Stimulated activated naive CD8-positive, alpha-beta T cell treated with anti-CD3 and anti-CD28 coated beads, Interleukin-15, amount 100 ng/mL, for 72 hours (primary cell): Measurements from ENCODE around the gene SYTL3.

ENCODE experiments used
- ATAC-seq: fragments of 150-1000 bp; cut with Tn5 transposase; 2 replicates; pipeline ENCODE4 v1.10.0; 2021; ENCODE audit warnings: mild to moderate bottlenecking, moderate library complexity
- DNase-seq, 2 donors: peaks; one replicate each; pipeline ENCODE4 v3.0.0; 2021 to 2022
- H3K27ac Mint-ChIP-seq, 2 donors: one replicate each; pipeline ENCODE4 v1.8.0; 2022; ENCODE audit warnings: mild to moderate bottlenecking in 2 of 2, mixed read lengths in 2 of 2, moderate library complexity in 2 of 2
- H3K27me3 Mint-ChIP-seq: one replicate; pipeline ENCODE4 v1.8.0; 2022; ENCODE audit warnings: mixed read lengths
- H3K4me1 Mint-ChIP-seq: one replicate; pipeline ENCODE4 v1.8.0; 2022; ENCODE audit warnings: mild to moderate bottlenecking, mixed read lengths
- H3K4me3 Mint-ChIP-seq, 2 donors: one replicate each; pipeline ENCODE4 v1.8.0; 2022; ENCODE audit warnings: mild to moderate bottlenecking in 2 of 2, mixed read lengths in 2 of 2, moderate library complexity in 1 of 2
- H3K9me3 Mint-ChIP-seq, 2 donors: one replicate each; pipeline ENCODE4 v1.8.0; 2022; ENCODE audit warnings: mixed read lengths in 2 of 2

SYTL3 gene

DNA sequence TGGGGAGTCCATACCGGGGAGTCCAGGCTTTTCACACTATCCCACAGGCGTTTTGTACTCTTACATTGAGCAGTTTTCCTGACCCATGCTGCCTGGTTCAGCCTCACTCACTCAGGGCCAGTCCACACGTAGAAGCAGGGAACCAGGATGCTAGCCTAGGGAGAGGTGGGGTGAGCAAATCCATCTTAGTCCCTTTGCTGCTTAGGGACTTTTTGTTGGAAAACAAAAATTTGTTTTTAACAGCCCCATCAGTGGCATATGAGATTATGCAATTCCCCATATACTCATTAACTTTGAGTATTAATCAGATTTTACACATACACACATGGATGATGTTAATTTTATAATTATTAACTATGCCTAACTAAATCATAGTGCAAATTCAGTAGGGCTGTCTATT, 85.2 kb downstream of the SYTL3 start:
- Mint-ChIP-seq H3K27me3 (no peaks in the 10 kb centered on the region), H3K4me3 (no peak overlapping the region), H3K27ac (peak overlapping the region in 1 of 2 donors; percentile 9), H3K9me3 (peaks cover 10 to 36% of the 10 kb centered on the region in 2 donors), H3K4me1 (no peaks in the 10 kb centered on the region)
- ATAC-seq (no peak), DNase-seq (no peak)

- H3K27ac Mint-ChIP-seq: no peak overlapping the region
- peaks cover 10 to 25% of the 10 kb centered on the region in 2 donors for H3K9me3 Mint-ChIP-seq
- H3K4me1 Mint-ChIP-seq: no peaks in the 10 kb centered on the region
- H3K4me3 Mint-ChIP-seq: no peak overlapping the region
- no peak for ATAC-seq
- H3K27me3 Mint-ChIP-seq: no peaks in the 10 kb centered on the region
- no peak for DNase-seq
Observed at GRCh38 chr6:158737082-158737709, 87.3 kb downstream of the SYTL3 start.

- Mint-ChIP-seq H3K4me3 (no peak overlapping the region), H3K4me1 (no peaks in the 10 kb centered on the region), H3K27me3 (no peaks in the 10 kb centered on the region), H3K9me3 (peaks cover 10 to 20% of the 10 kb centered on the region in 2 donors), H3K27ac (no peak overlapping the region)
- DNase-seq (no peak), ATAC-seq (no peak)
Observed at GRCh38 chr6:158737710-158738615, 88.1 kb downstream of the SYTL3 start.

DNA sequence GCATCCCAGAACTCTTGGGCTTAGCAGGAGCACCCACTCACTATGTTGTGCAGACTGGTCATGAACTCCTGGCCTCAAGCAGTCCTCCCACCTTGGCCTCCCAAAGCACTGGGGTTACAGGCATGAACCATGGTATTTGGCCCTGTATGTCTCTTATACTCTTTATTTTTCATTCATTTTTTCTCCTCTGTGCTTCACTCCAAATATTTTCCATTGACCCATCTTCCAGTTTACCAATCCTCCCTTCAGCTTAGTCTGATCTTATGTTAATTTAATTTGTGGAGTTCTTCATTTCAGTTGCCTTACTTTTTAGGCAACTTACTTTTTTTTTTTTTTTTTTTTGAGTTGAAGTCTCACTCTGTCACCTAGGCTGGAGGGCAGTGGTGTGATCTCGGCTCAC, 89.8 kb downstream of the SYTL3 start:
- H3K27ac Mint-ChIP-seq: peak overlapping the region in 1 of 2 donors; percentile 30
- no peaks in the 10 kb centered on the region for H3K27me3 Mint-ChIP-seq
- no peak overlapping the region for H3K4me3 Mint-ChIP-seq
- H3K4me1 Mint-ChIP-seq: no peaks in the 10 kb centered on the region
- DNase-seq (no peak), ATAC-seq (no peak)
- peaks cover 10 to 20% of the 10 kb centered on the region in 2 donors for H3K9me3 Mint-ChIP-seq

DNA sequence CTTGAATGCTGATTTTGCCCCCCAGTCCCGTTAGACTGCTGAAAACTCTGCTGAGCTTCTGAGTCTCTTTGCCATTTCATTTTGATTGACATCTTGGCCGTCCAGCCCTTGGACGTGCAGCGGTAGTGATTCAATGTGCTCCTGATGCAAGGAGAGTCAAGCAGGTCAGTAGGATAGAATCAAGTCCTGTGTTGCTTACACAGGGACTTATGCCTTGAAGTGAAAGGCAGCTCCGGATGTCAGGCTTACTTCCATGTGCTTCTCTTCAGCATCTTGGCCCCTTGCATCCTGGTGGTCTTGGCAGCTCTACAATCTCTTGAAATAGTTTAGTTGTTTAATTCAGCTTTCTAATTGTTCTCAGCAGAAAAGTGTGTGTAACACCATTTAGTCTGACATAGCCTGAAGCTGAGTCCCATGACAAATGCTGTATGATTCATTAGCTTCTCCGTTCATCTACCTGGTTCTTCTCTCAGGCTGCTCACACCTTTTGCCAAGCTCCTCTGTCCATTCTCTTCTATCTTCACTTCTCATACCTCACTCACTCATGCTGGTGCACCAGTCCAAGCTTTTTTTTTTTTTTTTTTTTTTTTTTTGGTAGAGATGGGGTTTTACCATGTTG, 93.3 kb downstream of the SYTL3 start:
- DNase-seq (no peak), ATAC-seq (no peak)
- Mint-ChIP-seq H3K27ac (peak overlapping the region in 1 of 2 donors; percentile 13), H3K9me3 (peaks cover 10 to 17% of the 10 kb centered on the region in 2 donors), H3K4me3 (no peak overlapping the region), H3K4me1 (no peaks in the 10 kb centered on the region), H3K27me3 (no peaks in the 10 kb centered on the region)

DNA sequence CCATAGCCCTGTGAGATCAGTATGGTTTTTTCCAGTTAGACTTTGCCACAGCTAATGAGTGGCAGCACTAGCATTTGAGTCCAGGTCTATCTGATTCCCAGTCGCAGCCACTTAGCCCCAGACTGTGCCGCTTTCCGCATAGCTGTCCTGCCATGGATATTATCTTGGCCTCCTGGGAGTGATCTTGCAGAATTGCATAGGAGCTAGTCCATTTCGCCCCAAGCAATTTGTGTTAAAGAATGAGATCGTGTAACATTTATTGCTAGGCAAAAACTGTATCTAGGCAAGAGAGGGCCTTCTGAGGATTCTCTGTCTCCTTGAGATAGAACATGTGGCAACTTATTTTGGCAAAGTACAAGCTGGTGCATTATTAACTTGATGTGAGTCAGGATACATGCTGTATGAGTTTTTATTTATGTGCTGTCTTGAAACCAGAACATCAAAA, 95.2 kb downstream of the SYTL3 start:
- no peak overlapping the region for H3K27ac Mint-ChIP-seq
- DNase-seq (no peak), ATAC-seq (no peak)
- no peak overlapping the region for H3K4me3 Mint-ChIP-seq
- no peaks in the 10 kb centered on the region for H3K9me3 Mint-ChIP-seq
- no peaks in the 10 kb centered on the region for H3K27me3 Mint-ChIP-seq
- H3K4me1 Mint-ChIP-seq: no peaks in the 10 kb centered on the region

DNA sequence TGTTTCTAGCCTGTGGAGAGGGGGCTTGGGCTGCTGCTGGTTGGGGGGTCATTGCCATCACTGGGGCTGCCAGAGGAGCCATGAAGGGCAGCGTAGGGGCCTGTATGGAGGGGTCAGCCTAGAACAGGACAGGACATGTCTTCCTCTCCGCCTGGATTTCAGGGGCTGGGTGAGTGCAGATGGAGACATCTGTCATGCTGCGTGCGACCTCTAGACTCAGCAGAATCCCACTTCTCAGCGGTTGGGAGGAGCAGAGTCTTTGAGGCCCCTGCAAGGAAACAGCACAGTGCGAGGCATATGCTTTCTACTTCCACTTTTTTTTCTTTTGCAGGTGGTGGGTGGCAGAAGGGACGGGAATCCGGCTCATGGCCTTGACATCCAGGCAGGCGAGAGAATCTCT, 101.4 kb downstream of the SYTL3 start:
- Mint-ChIP-seq H3K4me3 (no peak overlapping the region), H3K27me3 (no peaks in the 10 kb centered on the region)
- no peak for ATAC-seq

DNA sequence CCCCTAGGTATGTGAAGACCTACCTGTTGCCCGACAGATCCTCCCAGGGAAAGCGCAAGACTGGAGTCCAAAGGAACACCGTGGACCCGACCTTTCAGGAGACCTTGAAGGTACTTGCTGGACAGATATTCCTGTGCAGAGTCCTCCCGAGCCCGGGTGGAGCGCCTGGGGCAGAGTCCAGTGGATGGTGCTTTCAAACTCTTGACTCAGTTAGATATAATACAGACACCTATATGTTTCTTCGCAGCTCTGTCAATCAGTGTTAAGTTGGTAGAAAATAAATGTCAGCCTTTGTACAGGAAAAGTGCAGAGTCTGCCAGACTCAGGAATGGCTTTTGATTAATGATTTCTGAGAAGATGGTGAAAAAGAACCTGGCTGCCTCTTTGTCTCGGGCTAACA, 102.1 kb downstream of the SYTL3 start:
- DNase-seq (no peak), ATAC-seq (no peak)
- no peaks in the 10 kb centered on the region for H3K9me3 Mint-ChIP-seq
- H3K27me3 Mint-ChIP-seq: no peaks in the 10 kb centered on the region
- no peak overlapping the region for H3K4me3 Mint-ChIP-seq
- peaks cover 9% of the 10 kb centered on the region for H3K4me1 Mint-ChIP-seq
- H3K27ac Mint-ChIP-seq: peak overlapping the region in 1 of 2 donors; percentile 83

More for the DNA sequence above, 101.4 kb downstream of the SYTL3 start:
- Mint-ChIP-seq H3K9me3 (no peaks in the 10 kb centered on the region), H3K4me1 (peaks cover 9% of the 10 kb centered on the region), H3K27ac (peak overlapping the region in 1 of 2 donors; percentile 83)
- DNase-seq: no peak

- DNase-seq: no peak
- no peaks in the 10 kb centered on the region for H3K27me3 Mint-ChIP-seq
- H3K4me1 Mint-ChIP-seq: peaks cover 9% of the 10 kb centered on the region
- no peak overlapping the region for H3K27ac Mint-ChIP-seq
- H3K4me3 Mint-ChIP-seq: no peak overlapping the region
- no peak for ATAC-seq
- H3K9me3 Mint-ChIP-seq: no peaks in the 10 kb centered on the region
Observed at GRCh38 chr6:158752613-158753012, 102.8 kb downstream of the SYTL3 start.

DNA sequence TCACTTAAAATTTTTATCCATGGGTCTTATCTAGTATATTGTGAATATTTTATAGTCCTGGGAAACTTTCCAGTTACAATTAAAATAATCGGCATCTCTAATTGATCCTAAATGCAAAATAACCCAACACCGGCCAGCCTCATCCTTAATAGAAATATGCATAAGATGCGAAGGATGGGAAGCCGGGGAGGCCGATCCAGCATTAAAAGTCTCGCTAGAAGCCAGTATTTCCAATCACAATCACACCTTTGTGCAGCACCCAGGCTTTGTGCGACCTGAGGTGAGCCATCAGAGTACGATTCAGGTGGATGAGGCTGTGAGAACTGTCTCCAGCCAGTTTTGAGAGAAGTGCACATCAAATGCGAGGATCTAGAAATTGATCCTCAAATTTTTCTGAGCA, 104.0 kb downstream of the SYTL3 start:
- Mint-ChIP-seq H3K27me3 (no peaks in the 10 kb centered on the region), H3K4me1 (peaks cover 9% of the 10 kb centered on the region), H3K9me3 (no peaks in the 10 kb centered on the region), H3K4me3 (no peak overlapping the region), H3K27ac (peak overlapping the region in 1 of 2 donors; percentile 63)
- DNase-seq: no peak
- ATAC-seq: no peak

GRCh38 chr6:158754738-158755137, 104.9 kb downstream of the SYTL3 start:
- no peak for DNase-seq
- H3K9me3 Mint-ChIP-seq: no peaks in the 10 kb centered on the region
- peaks cover 9% of the 10 kb centered on the region for H3K4me1 Mint-ChIP-seq
- H3K4me3 Mint-ChIP-seq: no peak overlapping the region
- no peaks in the 10 kb centered on the region for H3K27me3 Mint-ChIP-seq
- peak overlapping the region; percentile 8 to 69 for H3K27ac Mint-ChIP-seq
- ATAC-seq: no peak

DNA sequence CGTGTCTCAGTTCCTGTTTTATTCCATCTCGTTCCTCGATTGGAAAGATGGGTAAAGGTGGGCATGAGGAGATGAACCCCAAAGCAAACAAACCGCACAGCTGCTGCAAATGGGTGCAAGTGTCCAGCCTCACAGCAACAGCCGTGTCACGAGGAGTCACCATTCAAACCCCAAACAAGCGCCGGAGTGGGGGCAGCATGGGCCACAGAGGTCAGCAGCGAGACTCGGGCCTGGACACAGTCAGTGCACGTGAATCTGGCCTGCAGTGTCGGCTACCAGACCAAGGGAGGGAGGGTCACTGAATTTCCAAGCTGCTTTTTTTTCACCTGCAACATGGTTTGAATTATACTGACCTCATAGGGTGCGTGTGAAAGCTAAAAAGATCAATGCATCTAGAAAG, 105.8 kb downstream of the SYTL3 start:
- H3K27me3 Mint-ChIP-seq: no peaks in the 10 kb centered on the region
- H3K4me3 Mint-ChIP-seq: no peak overlapping the region
- DNase-seq: no peak
- peaks cover 9% of the 10 kb centered on the region for H3K4me1 Mint-ChIP-seq
- no peak for ATAC-seq
- no peak overlapping the region for H3K27ac Mint-ChIP-seq
- no peaks in the 10 kb centered on the region for H3K9me3 Mint-ChIP-seq

GRCh38 chr6:158756126-158756525, 106.3 kb downstream of the SYTL3 start:
- no peaks in the 10 kb centered on the region for H3K9me3 Mint-ChIP-seq
- no peak overlapping the region for H3K27ac Mint-ChIP-seq
- ATAC-seq (no peak), DNase-seq (no peak)
- H3K4me3 Mint-ChIP-seq: no peak overlapping the region
- H3K4me1 Mint-ChIP-seq: peaks cover 9% of the 10 kb centered on the region
- no peaks in the 10 kb centered on the region for H3K27me3 Mint-ChIP-seq

DNA sequence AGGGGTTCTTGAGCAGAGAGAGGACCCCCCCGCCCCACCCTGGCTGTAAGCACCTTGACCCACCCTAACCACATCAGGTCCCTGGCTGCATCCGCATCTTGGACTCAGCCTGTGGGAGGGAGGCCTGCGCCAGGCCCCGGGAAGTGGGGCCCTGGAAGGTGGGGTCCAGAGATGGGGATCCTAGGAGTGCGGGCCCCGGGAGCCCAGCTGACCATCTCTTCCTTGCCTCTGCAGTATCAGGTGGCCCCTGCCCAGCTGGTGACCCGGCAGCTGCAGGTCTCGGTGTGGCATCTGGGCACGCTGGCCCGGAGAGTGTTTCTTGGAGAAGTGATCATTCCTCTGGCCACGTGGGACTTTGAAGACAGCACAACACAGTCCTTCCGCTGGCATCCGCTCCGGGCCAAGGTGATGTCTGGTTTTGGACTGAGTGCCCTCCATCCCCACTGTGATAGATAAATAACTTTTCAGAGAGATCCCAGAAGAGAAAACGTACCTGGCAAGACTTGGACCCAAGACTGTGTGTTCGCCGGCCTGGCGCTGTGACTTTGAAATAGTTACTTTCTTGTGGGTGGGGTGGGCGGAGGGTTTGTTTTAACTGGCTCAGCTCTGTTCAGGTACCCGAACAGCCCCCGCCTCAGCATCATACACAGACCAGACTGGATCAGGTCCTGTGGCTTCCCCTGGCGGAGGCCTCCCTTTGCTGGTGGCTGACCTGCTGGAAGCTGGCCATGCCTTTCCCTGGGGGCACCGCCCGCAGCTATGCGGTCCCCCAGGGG, 107.3 kb downstream of the SYTL3 start:
- Mint-ChIP-seq H3K4me1 (peaks cover 4% of the 10 kb centered on the region), H3K27ac (peak overlapping the region in 1 of 2 donors; percentile 68), H3K27me3 (no peaks in the 10 kb centered on the region), H3K9me3 (no peaks in the 10 kb centered on the region), H3K4me3 (no peak overlapping the region)
- no peak for DNase-seq
- peak; percentile 6 for ATAC-seq

DNA sequence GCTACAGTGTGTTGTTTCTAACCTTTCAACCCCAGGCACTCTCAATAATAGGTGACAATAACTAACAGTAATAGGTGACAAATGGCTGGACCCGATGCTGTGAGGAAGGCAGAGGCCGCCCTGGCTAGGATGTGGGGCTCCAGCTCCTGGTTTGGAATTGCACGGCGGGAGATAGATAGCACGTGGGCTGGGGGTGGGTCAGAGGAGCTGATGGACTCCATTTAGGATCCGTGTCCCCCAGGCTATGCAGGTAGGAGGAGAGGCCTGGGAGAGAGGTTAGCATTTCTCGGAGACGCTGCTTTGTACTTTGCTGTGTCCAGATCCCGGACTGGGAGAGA, 107.9 kb downstream of the SYTL3 start:
- no peak for DNase-seq
- no peak for ATAC-seq
- no peaks in the 10 kb centered on the region for H3K9me3 Mint-ChIP-seq
- H3K27me3 Mint-ChIP-seq: no peaks in the 10 kb centered on the region
- no peaks in the 10 kb centered on the region for H3K4me1 Mint-ChIP-seq
- no peak overlapping the region for H3K4me3 Mint-ChIP-seq
- H3K27ac Mint-ChIP-seq: peak overlapping the region in 1 of 2 donors; percentile 68
